GM23338 (cell line): ENCODE results near the gene DENND4B.

Experiments
- CREB1 ChIP-seq: fragments of 250-450 bp; sonication (Bioruptor Pico); IDR thresholded peaks from 2 replicates; pipeline ENCODE4 v1.5.0; 2020; ENCODE audit warnings: low read depth, mild to moderate bottlenecking, moderate library complexity
- NANOG ChIP-seq: IDR thresholded peaks from 2 replicates; pipeline ENCODE4 v1.6.1; 2016; ENCODE audit warnings: antibody characterized with exemption, borderline replicate concordance
- POLR2AphosphoS5 ChIP-seq: IDR thresholded peaks from 2 replicates; pipeline ENCODE4 v1.6.1; 2016; ENCODE audit warnings: antibody characterized with exemption, low read depth
- TF ChIP-seq, protein P1 (sequence below), 2 experiments: fragments of 200-600 bp in 1 of 2; sonication (generic) in 1 of 2; conservative IDR thresholded peaks; 2 replicates each; pipeline versions ENCODE4 v1.5.1 to v1.6.1; 2016 to 2017; ENCODE audit warnings: antibody characterized with exemption in 2 of 2, low read depth in 2 of 2, mild to moderate bottlenecking in 2 of 2, moderate library complexity in 1 of 2

DNA sequence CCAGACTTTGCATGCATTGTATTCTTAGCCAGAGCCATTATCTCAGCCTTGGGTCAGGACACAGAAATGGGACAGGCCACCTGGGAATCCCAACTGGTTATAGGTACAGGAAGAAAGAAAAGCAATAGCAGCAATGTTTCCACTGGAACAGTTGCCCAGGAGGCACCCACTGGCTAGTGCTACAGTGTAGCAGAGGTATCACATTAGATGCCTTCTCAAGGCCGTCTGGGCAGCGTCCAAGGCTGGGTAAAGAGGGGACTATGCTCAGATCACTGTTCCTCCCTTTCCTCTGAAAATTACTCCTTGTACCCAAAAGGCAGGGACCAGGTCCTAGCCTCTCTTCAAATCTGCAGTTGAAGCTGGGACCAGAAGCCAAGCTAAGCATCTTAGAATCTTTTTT is 23.8 kb upstream of the DENND4B start:
- TF ChIP-seq, protein P1, sequence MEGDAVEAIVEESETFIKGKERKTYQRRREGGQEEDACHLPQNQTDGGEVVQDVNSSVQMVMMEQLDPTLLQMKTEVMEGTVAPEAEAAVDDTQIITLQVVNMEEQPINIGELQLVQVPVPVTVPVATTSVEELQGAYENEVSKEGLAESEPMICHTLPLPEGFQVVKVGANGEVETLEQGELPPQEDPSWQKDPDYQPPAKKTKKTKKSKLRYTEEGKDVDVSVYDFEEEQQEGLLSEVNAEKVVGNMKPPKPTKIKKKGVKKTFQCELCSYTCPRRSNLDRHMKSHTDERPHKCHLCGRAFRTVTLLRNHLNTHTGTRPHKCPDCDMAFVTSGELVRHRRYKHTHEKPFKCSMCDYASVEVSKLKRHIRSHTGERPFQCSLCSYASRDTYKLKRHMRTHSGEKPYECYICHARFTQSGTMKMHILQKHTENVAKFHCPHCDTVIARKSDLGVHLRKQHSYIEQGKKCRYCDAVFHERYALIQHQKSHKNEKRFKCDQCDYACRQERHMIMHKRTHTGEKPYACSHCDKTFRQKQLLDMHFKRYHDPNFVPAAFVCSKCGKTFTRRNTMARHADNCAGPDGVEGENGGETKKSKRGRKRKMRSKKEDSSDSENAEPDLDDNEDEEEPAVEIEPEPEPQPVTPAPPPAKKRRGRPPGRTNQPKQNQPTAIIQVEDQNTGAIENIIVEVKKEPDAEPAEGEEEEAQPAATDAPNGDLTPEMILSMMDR (conservative IDR thresholded peaks at IDR 0.05; ENCODE audit: low read depth in 2 of 2): no peak
- TF ChIP-seq POLR2AphosphoS5 (no peak), NANOG (no peak), CREB1 (CRISPR knock-in tag) (no peak)
